Activated B cell treated with CpG ODN at 0.5 μM for 24 hours (primary cell): ENCODE results near the gene DEFB113. TPM values are rescaled to one million over a fixed set of nuclear protein-coding genes. Genes with fewer than 3 reads are reported as not detected.

ENCODE experiments used
- ATAC-seq: fragments of 200-7000 bp; cut with Tn5 transposase; one replicate; pipeline ENCODE4 v1.10.0; 2021; ENCODE audit warnings: low read depth, mild to moderate bottlenecking, moderate library complexity
- CTCF ChIA-PET: fragments of 350-600 bp; sonication (Branson Sonifier 250); formaldehyde crosslinking; loops from one replicate; lab custom pipeline; 2021; ENCODE audit warnings: antibody characterized with exemption; lab: Charles Lee
- POLR2A ChIA-PET: fragments of 350-600 bp; sonication (Branson Sonifier 250); formaldehyde crosslinking; loops from one replicate; lab custom pipeline; 2021; ENCODE audit warnings: antibody characterized with exemption; lab: Charles Lee
- DNase-seq: peaks from one replicate; pipeline ENCODE4 v3.0.0; 2022
- H3K27ac Mint-ChIP-seq: one replicate; pipeline ENCODE4 v1.8.0; 2020; ENCODE audit warnings: mixed read lengths
- H3K27me3 Mint-ChIP-seq: one replicate; pipeline ENCODE4 v1.8.0; 2021; ENCODE audit warnings: mixed read lengths
- H3K36me3 Mint-ChIP-seq: one replicate; pipeline ENCODE4 v1.8.0; 2021; ENCODE audit warnings: low read depth, mixed read lengths
- H3K4me1 Mint-ChIP-seq: one replicate; pipeline ENCODE4 v1.8.0; 2021; ENCODE audit warnings: mixed read lengths
- H3K4me3 Mint-ChIP-seq: one replicate; pipeline ENCODE4 v1.8.0; 2020; ENCODE audit warnings: mild to moderate bottlenecking, mixed read lengths
- H3K9me3 Mint-ChIP-seq: one replicate; pipeline ENCODE4 v1.8.0; 2020; ENCODE audit warnings: mixed read lengths
- CTCF ChIP-seq: fragments of 200-600 bp; IDR thresholded peaks from one replicate; pipeline ENCODE4 v1.8.0; 2022; ENCODE audit warnings: antibody characterized with exemption, mild to moderate bottlenecking
- intact Hi-C: fragments of 100-400 bp; cut with micrococcal nuclease; formaldehyde crosslinking; loops from one replicate; pipeline ENCODE4 v1.15.1; 2024
- total RNA-seq: library from RNA; stranded (reverse); gene quantifications from 2 replicates; pipeline ENCODE4 v1.2.3, GENCODE V29; 2022

The DEFB113 gene
- total RNA-seq, 1 donor from 2014 or later, result not detected

GRCh38 chr6:49978332-49979226 lies 9.2 kb upstream of the DEFB113 start:
- DNase-seq (no peak), ATAC-seq (no peak)
- CTCF ChIA-PET, result no interaction called here
- no peaks in the 10 kb centered on the region for H3K36me3 Mint-ChIP-seq
- no peak overlapping the region for H3K27ac Mint-ChIP-seq
- no peaks in the 10 kb centered on the region for H3K27me3 Mint-ChIP-seq
- H3K4me3 Mint-ChIP-seq, result no peak overlapping the region
- H3K4me1 Mint-ChIP-seq, result no peaks in the 10 kb centered on the region
- POLR2A ChIA-PET, result no interaction called here
- no peak for TF ChIP-seq CTCF
- no peaks in the 10 kb centered on the region for H3K9me3 Mint-ChIP-seq
- intact Hi-C loops, result no loop called here

DNA sequence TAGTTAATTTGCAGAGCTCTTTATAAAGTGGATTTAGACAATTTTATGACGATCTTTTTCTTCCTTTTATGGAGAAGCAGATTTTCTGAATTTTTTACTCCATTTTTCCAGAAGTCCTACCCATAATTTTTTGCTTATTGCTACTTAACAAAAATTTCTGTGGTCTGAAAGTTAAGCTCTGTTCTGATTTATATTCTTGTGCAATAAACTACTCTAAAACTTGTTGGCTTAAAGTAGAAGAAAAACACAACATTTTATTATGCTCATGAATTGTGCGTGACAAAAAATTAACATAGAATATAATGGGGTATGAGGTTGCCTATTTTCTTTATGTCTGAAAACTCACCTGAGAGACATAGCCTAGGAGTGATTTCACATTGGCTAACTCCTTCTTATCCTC lies 2.6 kb downstream of the DEFB113 start:
- Mint-ChIP-seq H3K9me3 (peaks cover 1% of the 10 kb centered on the region), H3K27me3 (no peaks in the 10 kb centered on the region), H3K36me3 (no peaks in the 10 kb centered on the region), H3K4me3 (no peak overlapping the region), H3K27ac (no peak overlapping the region), H3K4me1 (no peaks in the 10 kb centered on the region)
- intact Hi-C loops, result no loop called here
- no peak for ATAC-seq
- POLR2A ChIA-PET, result no interaction called here
- CTCF ChIA-PET, result no interaction called here
- no peak for TF ChIP-seq CTCF
- DNase-seq, result no peak

DNA sequence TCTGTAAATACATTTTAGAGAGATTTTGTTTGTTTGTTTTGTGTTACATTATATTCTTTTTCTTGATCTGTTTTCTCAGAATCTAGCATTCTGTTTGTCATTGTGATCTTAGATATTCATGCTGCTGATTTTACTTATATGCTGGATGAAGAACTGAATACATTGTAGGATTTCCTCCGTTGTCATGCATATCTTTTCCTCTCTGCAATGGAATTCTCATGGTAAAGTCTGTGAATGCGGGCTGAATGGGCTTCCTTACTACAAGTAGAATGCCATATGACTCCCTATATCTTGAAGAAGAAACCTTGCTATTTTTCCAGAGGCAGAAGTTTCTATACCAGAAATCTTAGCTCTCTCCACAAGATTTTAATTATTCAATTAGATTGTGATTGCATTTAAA lies 3.1 kb downstream of the DEFB113 start:
- Mint-ChIP-seq H3K36me3 (no peaks in the 10 kb centered on the region), H3K27ac (no peak overlapping the region), H3K4me3 (no peak overlapping the region), H3K27me3 (no peaks in the 10 kb centered on the region), H3K9me3 (peaks cover 2% of the 10 kb centered on the region), H3K4me1 (no peaks in the 10 kb centered on the region)
- ChIA-PET CTCF (no interaction called here), POLR2A (no interaction called here)
- no peak for TF ChIP-seq CTCF
- ATAC-seq (no peak), DNase-seq (no peak)
- intact Hi-C loops, result no loop called here

DNA sequence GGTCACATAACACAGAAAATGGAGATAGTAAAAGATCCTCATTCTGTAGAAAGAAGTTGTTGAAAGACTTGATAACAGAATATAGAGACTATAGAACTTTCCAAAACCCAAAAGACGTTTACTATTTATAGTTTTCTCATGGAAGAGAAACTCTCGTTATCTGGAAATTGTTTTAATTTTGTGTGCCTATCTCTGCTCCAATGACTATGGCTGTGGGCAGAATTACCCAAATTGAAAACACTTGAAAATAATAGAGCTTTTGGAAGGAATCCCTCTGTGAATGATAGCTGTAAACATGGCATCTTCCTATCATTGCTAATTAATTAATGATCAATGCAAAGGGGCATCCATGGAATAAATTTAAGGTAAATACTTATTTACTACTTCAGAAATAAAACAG lies 5.4 kb downstream of the DEFB113 start, which contains the start of gene DEFB114:
TSS of gene DEFB114 (minus strand) at position 101 of the 400 bp plus-strand sequence. CDS start at position 42, 59 bp downstream.
- ATAC-seq (no peak), DNase-seq (no peak)
- TF ChIP-seq CTCF, result no peak
- Mint-ChIP-seq H3K9me3 (peaks cover 3% of the 10 kb centered on the region), H3K36me3 (no peaks in the 10 kb centered on the region), H3K4me1 (no peaks in the 10 kb centered on the region), H3K27me3 (no peaks in the 10 kb centered on the region), H3K27ac (no peak within 1 kb of the TSS), H3K4me3 (no peak within 1 kb of the TSS)
- intact Hi-C loops, result no loop called here
- POLR2A ChIA-PET, result no interaction called here
- CTCF ChIA-PET, result no interaction called here

DNA sequence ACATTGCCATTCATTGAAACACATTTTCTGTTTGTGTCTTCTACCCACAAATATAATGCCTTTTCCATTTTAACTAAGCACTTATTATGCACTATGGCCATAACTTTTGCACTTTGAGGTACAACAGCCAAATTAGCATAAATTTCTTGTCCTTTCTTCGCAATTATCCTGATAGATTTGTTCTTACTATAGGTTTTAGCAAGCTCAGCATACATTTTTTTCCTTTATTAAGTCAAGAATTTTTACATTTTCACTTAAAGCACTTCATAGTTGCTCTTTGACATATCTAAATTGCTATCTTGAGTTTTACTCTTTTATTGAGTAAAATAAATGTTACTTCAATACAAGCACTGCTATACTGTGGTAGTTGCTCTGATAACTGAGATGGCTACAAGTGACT lies 11.2 kb downstream of the DEFB113 start:
- H3K27me3 Mint-ChIP-seq, result no peaks in the 10 kb centered on the region
- TF ChIP-seq CTCF, result no peak
- ATAC-seq (no peak), DNase-seq (no peak)
- ChIA-PET CTCF (no interaction called here), POLR2A (no interaction called here)
- peaks cover 8% of the 10 kb centered on the region for H3K9me3 Mint-ChIP-seq
- intact Hi-C loops, result no loop called here
- H3K4me3 Mint-ChIP-seq, result no peak overlapping the region
- no peak overlapping the region for H3K27ac Mint-ChIP-seq
- H3K4me1 Mint-ChIP-seq, result no peaks in the 10 kb centered on the region
- H3K36me3 Mint-ChIP-seq, result no peaks in the 10 kb centered on the region
